Rectal smooth muscle tissue (tissue), 1 donor: ENCODE results near the gene FBXW5.

Experiments
- H3K27ac ChIP-seq: one replicate; pipeline ENCODE4 v1.7.0; 2013; ENCODE audit warnings: low read depth, low read length, inconsistent platforms
- H3K27me3 ChIP-seq: one replicate; pipeline ENCODE4 v1.7.0; 2013; ENCODE audit warnings: low read length; ENCODE audit not compliant: control insufficient read depth, insufficient read depth
- H3K36me3 ChIP-seq: one replicate; pipeline ENCODE4 v1.7.0; 2013; ENCODE audit warnings: low read length; ENCODE audit not compliant: control insufficient read depth, insufficient read depth
- H3K4me1 ChIP-seq: one replicate; pipeline ENCODE4 v1.7.0; 2013; ENCODE audit warnings: low read length; ENCODE audit not compliant: control insufficient read depth, insufficient read depth
- H3K4me3 ChIP-seq: one replicate; pipeline ENCODE4 v1.7.0; 2013; ENCODE audit warnings: low read length
- H3K9ac ChIP-seq: one replicate; pipeline ENCODE4 v1.7.0; 2013; ENCODE audit warnings: low read length

Gene FBXW5

GRCh38 chr9:136973618-136974617 is 29.4 kb upstream of the FBXW5 start:
- no peak overlapping the region for H3K27ac ChIP-seq
- H3K27me3 ChIP-seq = no peaks in the 10 kb centered on the region
- no peak overlapping the region for H3K9ac ChIP-seq
- no peak overlapping the region for H3K4me3 ChIP-seq
- no peaks in the 10 kb centered on the region for H3K36me3 ChIP-seq
- no peaks in the 10 kb centered on the region for H3K4me1 ChIP-seq

DNA sequence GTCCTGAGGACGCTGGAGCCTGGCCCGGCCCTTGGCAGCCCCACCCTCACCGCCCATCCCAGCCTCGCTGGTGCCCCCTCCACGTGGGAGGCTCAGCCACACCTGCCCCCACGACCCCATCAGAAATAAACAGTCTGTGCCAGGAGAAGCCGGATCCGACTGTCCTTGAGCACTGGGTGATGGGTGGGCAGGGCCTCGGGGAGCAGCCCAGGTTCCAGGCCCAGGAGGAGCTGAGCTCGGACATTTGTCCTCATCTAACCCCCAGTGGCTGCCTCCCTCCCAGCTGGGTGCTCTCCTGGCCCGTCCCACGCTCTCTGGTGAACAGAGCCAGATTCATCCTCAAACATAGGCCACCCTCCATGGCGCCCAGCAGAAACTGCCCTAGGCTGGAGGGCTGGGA is 28.2 kb upstream of the FBXW5 start:
- Histone ChIP-seq H3K4me3 (no peak overlapping the region), H3K4me1 (no peaks in the 10 kb centered on the region), H3K27me3 (no peaks in the 10 kb centered on the region), H3K9ac (no peak overlapping the region), H3K36me3 (no peaks in the 10 kb centered on the region), H3K27ac (no peak overlapping the region)

GRCh38 chr9:136972335-136972734 is 27.8 kb upstream of the FBXW5 start:
- no peak overlapping the region for H3K9ac ChIP-seq
- H3K27ac ChIP-seq = no peak overlapping the region
- H3K4me3 ChIP-seq = no peak overlapping the region
- no peaks in the 10 kb centered on the region for H3K4me1 ChIP-seq
- no peaks in the 10 kb centered on the region for H3K27me3 ChIP-seq
- H3K36me3 ChIP-seq = no peaks in the 10 kb centered on the region

- Histone ChIP-seq H3K4me3 (no peak overlapping the region), H3K4me1 (no peaks in the 10 kb centered on the region), H3K27ac (no peak overlapping the region), H3K27me3 (no peaks in the 10 kb centered on the region), H3K9ac (no peak overlapping the region), H3K36me3 (no peaks in the 10 kb centered on the region)
Measured at GRCh38 chr9:136971746-136972145, 27.2 kb upstream of the FBXW5 start.

DNA sequence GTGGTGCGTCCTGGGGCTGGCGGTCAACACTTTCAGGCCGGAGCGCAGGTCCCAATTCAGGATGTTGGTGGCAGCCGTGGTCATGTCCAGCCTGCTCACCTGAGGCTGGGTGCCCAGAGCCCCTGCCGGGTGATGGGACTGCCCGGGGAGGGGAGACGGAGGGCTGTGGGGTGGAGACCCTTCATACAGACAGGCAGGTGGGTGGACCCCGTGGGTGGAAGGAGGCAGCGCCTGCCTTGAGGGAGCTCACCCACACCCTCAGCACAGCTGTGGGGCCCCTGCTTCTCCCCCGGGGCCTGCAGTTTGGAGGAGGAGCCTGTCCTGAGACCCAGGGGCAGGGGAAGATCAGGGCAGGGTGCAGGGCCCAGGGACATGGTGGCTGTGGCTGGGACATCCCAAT is 25.8 kb upstream of the FBXW5 start:
- Histone ChIP-seq H3K9ac (no peak overlapping the region), H3K36me3 (no peaks in the 10 kb centered on the region), H3K27me3 (no peaks in the 10 kb centered on the region), H3K4me1 (no peaks in the 10 kb centered on the region), H3K4me3 (no peak overlapping the region), H3K27ac (no peak overlapping the region)

- H3K36me3 ChIP-seq = no peaks in the 10 kb centered on the region
- H3K4me1 ChIP-seq = no peaks in the 10 kb centered on the region
- H3K27me3 ChIP-seq = no peaks in the 10 kb centered on the region
- H3K9ac ChIP-seq = no peak overlapping the region
- H3K4me3 ChIP-seq = no peak overlapping the region
- no peak overlapping the region for H3K27ac ChIP-seq
Measured at GRCh38 chr9:136969774-136970173, 25.2 kb upstream of the FBXW5 start.

DNA sequence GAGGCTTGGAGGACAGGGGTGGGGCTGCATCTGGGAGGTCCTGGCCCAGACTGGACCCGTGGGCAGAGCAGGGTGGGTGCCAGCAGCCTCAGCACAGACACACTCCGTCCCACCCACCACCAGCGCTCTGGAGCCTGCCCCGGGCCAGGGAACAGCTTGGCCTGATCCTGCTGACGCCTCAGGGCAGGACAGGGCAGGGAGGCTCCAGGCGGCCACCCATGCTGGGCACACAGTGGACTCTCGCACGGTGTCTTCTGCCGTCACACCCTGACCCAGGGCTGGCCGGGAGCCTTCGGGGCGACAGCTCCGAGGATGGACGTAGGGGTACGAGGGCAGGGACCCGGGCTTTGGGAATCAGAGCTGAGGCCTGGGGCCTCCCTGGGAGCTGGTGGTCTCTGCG is 24.6 kb upstream of the FBXW5 start:
- H3K27me3 ChIP-seq = no peaks in the 10 kb centered on the region
- no peaks in the 10 kb centered on the region for H3K4me1 ChIP-seq
- no peak overlapping the region for H3K27ac ChIP-seq
- H3K4me3 ChIP-seq = no peak overlapping the region
- no peak overlapping the region for H3K9ac ChIP-seq
- no peaks in the 10 kb centered on the region for H3K36me3 ChIP-seq

DNA sequence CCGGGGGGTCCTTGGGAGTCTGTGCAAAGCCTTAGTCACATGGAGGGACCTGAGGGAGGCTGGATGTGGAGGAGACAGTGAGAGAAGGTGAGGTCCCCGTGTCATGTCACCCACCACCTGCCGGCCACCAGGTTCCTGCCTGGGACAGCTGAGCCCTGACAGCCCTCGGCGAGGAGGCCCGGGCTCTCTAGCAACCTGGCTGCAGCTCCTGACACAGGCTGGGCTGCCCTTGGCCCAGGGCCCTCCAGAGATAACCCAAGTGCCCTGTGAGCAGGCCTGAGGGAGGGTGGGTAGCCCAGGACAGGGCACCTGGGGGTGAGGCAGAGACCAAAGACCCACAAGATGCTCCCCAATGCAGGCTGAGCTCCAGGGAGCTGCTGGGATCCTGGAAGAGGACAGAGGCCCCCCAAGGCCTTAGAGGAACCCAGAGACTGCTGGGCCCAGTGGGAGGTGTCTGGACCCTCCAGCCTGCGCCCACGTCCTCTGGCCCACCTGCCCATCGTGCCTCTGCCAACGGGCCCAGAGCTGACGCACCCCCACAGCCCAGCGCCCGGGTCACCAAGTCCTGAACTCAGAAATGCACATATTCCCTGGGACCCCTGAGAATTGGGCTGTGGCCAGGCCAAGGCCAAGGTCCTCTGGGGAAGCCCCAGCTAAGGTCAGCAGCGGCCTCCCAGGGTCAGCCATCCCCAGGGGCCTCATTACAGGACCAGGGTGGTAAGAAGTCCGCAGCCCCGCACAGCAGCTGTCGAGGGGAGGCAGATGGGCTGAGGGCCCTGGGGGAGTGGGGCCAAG is 24.0 kb upstream of the FBXW5 start:
- Histone ChIP-seq H3K36me3 (no peaks in the 10 kb centered on the region), H3K27me3 (no peaks in the 10 kb centered on the region)

GRCh38 chr9:136965771-136966484 is 21.4 kb upstream of the FBXW5 start:
- Histone ChIP-seq H3K36me3 (no peaks in the 10 kb centered on the region), H3K4me3 (peak overlapping the region; percentile 24), H3K27me3 (no peaks in the 10 kb centered on the region), H3K27ac (no peak overlapping the region), H3K9ac (no peak overlapping the region), H3K4me1 (no peaks in the 10 kb centered on the region)

More for the DNA sequence above, 24.0 kb upstream of the FBXW5 start:
- Histone ChIP-seq H3K4me1 (no peaks in the 10 kb centered on the region), H3K27ac (no peak overlapping the region), H3K4me3 (no peak overlapping the region), H3K9ac (no peak overlapping the region)

- H3K36me3 ChIP-seq = no peaks in the 10 kb centered on the region
- H3K9ac ChIP-seq = no peak overlapping the region
- no peaks in the 10 kb centered on the region for H3K4me1 ChIP-seq
- H3K27ac ChIP-seq = no peak overlapping the region
- no peaks in the 10 kb centered on the region for H3K27me3 ChIP-seq
- H3K4me3 ChIP-seq = no peak overlapping the region
Measured at GRCh38 chr9:136964833-136965422, 20.4 kb upstream of the FBXW5 start.

- no peak overlapping the region for H3K4me3 ChIP-seq
- H3K4me1 ChIP-seq = no peaks in the 10 kb centered on the region
- H3K36me3 ChIP-seq = no peaks in the 10 kb centered on the region
- H3K27me3 ChIP-seq = no peaks in the 10 kb centered on the region
- no peak overlapping the region for H3K9ac ChIP-seq
- H3K27ac ChIP-seq = no peak overlapping the region
Measured at GRCh38 chr9:136964171-136964689, 19.7 kb upstream of the FBXW5 start.

DNA sequence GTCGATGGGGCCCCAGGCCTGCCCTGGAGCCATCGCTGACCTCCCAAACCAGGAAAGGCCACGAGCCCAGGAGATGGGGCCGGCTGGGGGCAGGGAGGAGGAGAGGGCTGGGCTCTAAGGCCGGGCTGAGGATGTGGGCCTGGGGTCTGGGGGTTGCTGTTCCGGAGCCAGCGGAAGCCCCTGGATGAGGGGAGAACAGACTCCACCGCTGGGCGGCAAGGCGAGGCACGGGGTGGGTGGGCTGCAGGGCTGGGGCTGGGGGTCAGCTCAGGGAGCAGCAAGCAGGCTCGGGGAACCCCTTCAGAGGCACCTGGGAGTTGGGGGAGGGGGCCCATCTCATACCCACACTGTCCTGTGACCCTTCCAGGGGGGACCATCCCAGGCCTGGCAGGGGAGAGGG is 19.2 kb upstream of the FBXW5 start:
- H3K4me3 ChIP-seq = no peak overlapping the region
- no peak overlapping the region for H3K9ac ChIP-seq
- H3K27ac ChIP-seq = no peak overlapping the region
- H3K36me3 ChIP-seq = no peaks in the 10 kb centered on the region
- H3K27me3 ChIP-seq = no peaks in the 10 kb centered on the region
- H3K4me1 ChIP-seq = no peaks in the 10 kb centered on the region
